Measurements from ENCODE around the gene SLC22A17. TPM values are rescaled to one million over a fixed set of nuclear protein-coding genes. Genes with fewer than 3 reads are reported as not detected.

Gene SLC22A17
- total RNA-seq = 19.5 and 25.0 TPM in 2 replicates

GRCh38 chr14:23352506-23353432, at the start of gene SLC22A17:
SLC22A17 (minus strand) TSS chr14:23352887.

GRCh38 chr14:23376482-23377197, 24.0 kb upstream of the SLC22A17 start, which contains the start of gene CMTM5:
CMTM5 (plus strand) TSS chr14:23377046; CDS start chr14:23377252, 206 bp downstream.

GRCh38 chr14:23372509-23372908, 19.8 kb upstream of the SLC22A17 start, which contains the start of gene IL25:
IL25 (plus strand) TSS chr14:23372809.

GRCh38 chr14:23365036-23365731, 12.5 kb upstream of the SLC22A17 start, which contains the start of gene EFS:
EFS (minus strand) TSS chr14:23365172; CDS start chr14:23365025, 147 bp downstream.

GRCh38 chr14:23320584-23321571, 31.8 kb downstream of the SLC22A17 start, which contains the start of gene PABPN1:
PABPN1 (plus strand) TSS chr14:23321457; CDS start chr14:23321470, 13 bp downstream.

GRCh38 chr14:23306412-23307145, 46.1 kb downstream of the SLC22A17 start, which contains the start of gene BCL2L2:
BCL2L2 (plus strand) TSS chr14:23306833; CDS start chr14:23307768, 935 bp downstream.

GRCh38 chr14:23302290-23303225, 50.1 kb downstream of the SLC22A17 start, which contains the start of gene PPP1R3E:
PPP1R3E (minus strand) TSS chr14:23302859; CDS start chr14:23302576, 283 bp downstream.

Other genes starting within 250 kb of the SLC22A17 start
- gene CIROP, start 247.9 kb downstream of the SLC22A17 start, total RNA-seq = under 0.01 and 0.18 TPM in 2 replicates
- gene CEBPE, start 233.6 kb downstream of the SLC22A17 start, total RNA-seq = not detected in 2 replicates
- 1.9 and 2.3 TPM in 2 replicates for gene SLC7A8, start 169.2 kb downstream of the SLC22A17 start, total RNA-seq
- gene RNF212B, start 115.0 kb downstream of the SLC22A17 start, total RNA-seq = not detected in 2 replicates
- 4.0 and 6.1 TPM in 2 replicates for gene HOMEZ, start 66.8 kb downstream of the SLC22A17 start, total RNA-seq
- gene PPP1R3E, start 50.0 kb downstream of the SLC22A17 start, total RNA-seq = 1.8 and 2.6 TPM in 2 replicates
- gene BCL2L2, start 46.1 kb downstream of the SLC22A17 start, total RNA-seq = 12.8 and 13.2 TPM in 2 replicates
- 102 and 114 TPM in 2 replicates for gene PABPN1, start 31.4 kb downstream of the SLC22A17 start, total RNA-seq
- 1.5 and 3.1 TPM in 2 replicates for gene EFS, start 12.3 kb upstream of the SLC22A17 start, total RNA-seq
- not detected in 2 replicates for gene IL25, start 19.9 kb upstream of the SLC22A17 start, total RNA-seq
- gene CMTM5, start 24.2 kb upstream of the SLC22A17 start, total RNA-seq = 0.14 and 0.18 TPM in 2 replicates
- gene MYH6, start 55.4 kb upstream of the SLC22A17 start, total RNA-seq = not detected in 2 replicates
- gene MYH7, start 82.8 kb upstream of the SLC22A17 start, total RNA-seq = not detected in 2 replicates
- 45.9 and 50.8 TPM in 2 replicates for gene NGDN, start 116.8 kb upstream of the SLC22A17 start, total RNA-seq
- gene ZFHX2, start 198.9 kb upstream of the SLC22A17 start, total RNA-seq = 0.14 and 0.28 TPM in 2 replicates
- gene THTPA, start 203.4 kb upstream of the SLC22A17 start, total RNA-seq = 12.5 and 26.9 TPM in 2 replicates
- 5.4 and 6.7 TPM in 2 replicates for gene AP1G2, start 214.9 kb upstream of the SLC22A17 start, total RNA-seq
- not detected in 2 replicates for gene JPH4, start 225.9 kb upstream of the SLC22A17 start, total RNA-seq